H1 (cell line): Measurements from ENCODE around the gene SRGAP3. TPM values are rescaled to one million over a fixed set of nuclear protein-coding genes. Genes with fewer than 3 reads are reported as not detected.

Experiments used
- CTCF ChIA-PET: fragments of 300-600 bp; sonication (Branson Sonifier 250); formaldehyde crosslinking; loops from one replicate; lab custom pipeline; 2021; ENCODE audit not compliant: partially characterized antibody; lab: Charles Lee
- POLR2A ChIA-PET: fragments of 300-600 bp; sonication (Branson Sonifier 250); formaldehyde crosslinking; loops from one replicate; lab custom pipeline; 2021; ENCODE audit warnings: inconsistent platforms; ENCODE audit not compliant: partially characterized antibody; lab: Charles Lee
- DNase-seq, 2 experiments: peaks; one replicate each; pipeline versions ENCODE4 v3.0.0 to v3.0.0-alpha.2; 2010 to 2022; ENCODE audit warnings: low spot score in 2 of 2, low read depth in 1 of 2, mixed read lengths in 1 of 2
- FAIRE-seq: peaks from 2 replicates; lab custom pipeline; 2011; peaks lifted over from hg19 to GRCh38; lab: Jason Lieb, UNC
- H2AFZ ChIP-seq: 2 replicates; pipeline ENCODE4 v1.8.1; 2012; ENCODE audit warnings: low read length, inconsistent platforms
- H2AK5ac ChIP-seq: 2 replicates; pipeline ENCODE4 v1.6.1; 2013; ENCODE audit warnings: low read depth, low read length
- H2BK120ac ChIP-seq: replicated peaks from 2 replicates; pipeline ENCODE3; 2013; ENCODE audit warnings: low read depth, low read length, inconsistent platforms
- H2BK12ac ChIP-seq: 2 replicates; pipeline ENCODE4 v1.6.1; 2013; ENCODE audit warnings: low read depth, low read length
- H2BK15ac ChIP-seq: 2 replicates; pipeline ENCODE4 v1.6.1; 2013; ENCODE audit warnings: low read length
- H2BK20ac ChIP-seq: 2 replicates; pipeline ENCODE4 v1.6.1; 2013; ENCODE audit warnings: low read length
- H2BK5ac ChIP-seq: 2 replicates; pipeline ENCODE4 v1.6.1; 2013; ENCODE audit warnings: low read depth, low read length
- H3K14ac ChIP-seq: 2 replicates; pipeline ENCODE4 v1.6.1; 2013; ENCODE audit warnings: inconsistent platforms; ENCODE audit not compliant: insufficient read length
- H3K18ac ChIP-seq: 2 replicates; pipeline ENCODE4 v1.6.1; 2013; ENCODE audit warnings: low read length; ENCODE audit errors: extremely low read depth
- H3K23ac ChIP-seq: 2 replicates; pipeline ENCODE4 v1.6.1; 2013; ENCODE audit warnings: inconsistent platforms; ENCODE audit not compliant: insufficient read length
- H3K23me2 ChIP-seq: 2 replicates; pipeline ENCODE4 v1.6.1; 2013; ENCODE audit warnings: low read depth, low read length
- H3K27ac ChIP-seq: 2 replicates; pipeline ENCODE4 v1.6.1; 2011; ENCODE audit warnings: low read depth, low read length, inconsistent platforms
- H3K27me3 ChIP-seq, 4 experiments: replicated peaks in 1 of 4; 1 replicate in 1 of 4; 2 replicates in 3 of 4; pipeline versions ENCODE4 v1.6.1 to v1.8.1; 2011 to 2013; ENCODE audit warnings: low read length in 3 of 4, mild to moderate bottlenecking in 3 of 4, inconsistent platforms in 2 of 4, mixed read lengths in 2 of 4, moderate library complexity in 1 of 4; ENCODE audit not compliant: control insufficient read depth in 3 of 4, insufficient read depth in 3 of 4; ENCODE audit errors: extremely low read depth in 1 of 4
- H3K36me3 ChIP-seq, 4 experiments: 2 replicates each; pipeline versions ENCODE4 v1.6.1 to v1.8.1; 2011 to 2013; ENCODE audit warnings: mild to moderate bottlenecking in 4 of 4, low read length in 3 of 4, moderate library complexity in 2 of 4, control low read depth in 1 of 4, inconsistent platforms in 1 of 4; ENCODE audit not compliant: insufficient read depth in 4 of 4, control insufficient read depth in 2 of 4
- H3K4ac ChIP-seq: replicated peaks from 2 replicates; pipeline ENCODE3; 2013; ENCODE audit warnings: low read length, low read depth, mixed read lengths, inconsistent platforms; ENCODE audit not compliant: insufficient read length
- H3K4me1 ChIP-seq, 4 experiments: replicated peaks in 1 of 4; 1 replicate in 1 of 4; 2 replicates in 3 of 4; pipeline versions ENCODE4 v1.6.1 to v1.8.1; 2011 to 2013; ENCODE audit warnings: low read length in 3 of 4, inconsistent platforms in 2 of 4, mixed read lengths in 1 of 4; ENCODE audit not compliant: insufficient read depth in 4 of 4, control insufficient read depth in 3 of 4
- H3K4me2 ChIP-seq, 2 experiments: 2 replicates each; pipeline versions ENCODE4 v1.6.1 to v1.8.1; 2011 to 2013; ENCODE audit warnings: low read depth in 2 of 2, low read length in 2 of 2, control low read depth in 1 of 2, inconsistent platforms in 1 of 2, mild to moderate bottlenecking in 1 of 2; ENCODE audit not compliant: insufficient read depth in 1 of 2
- H3K4me3 ChIP-seq, 4 experiments: fragments of 200-600, 300-600 bp in 1 of 4; sonication (generic), shearing (Covaris generic), sonication (Bioruptor Twin) in 1 of 4; 2 replicates each; pipeline versions ENCODE4 v1.5.1 to v1.8.1; 2011 to 2016; ENCODE audit warnings: low read length in 4 of 4, low read depth in 3 of 4, control low read depth in 2 of 4, inconsistent platforms in 2 of 4, mild to moderate bottlenecking in 2 of 4, mixed read lengths in 1 of 4, moderate library complexity in 1 of 4; ENCODE audit not compliant: insufficient read depth in 2 of 4; ENCODE audit errors: extremely low read depth in 1 of 4
- H3K56ac ChIP-seq: replicated peaks from 2 replicates; pipeline ENCODE3; 2013; ENCODE audit warnings: low read depth, mild to moderate bottlenecking, mixed read lengths, low read length, inconsistent platforms; ENCODE audit not compliant: insufficient read length
- H3K79me1 ChIP-seq: 2 replicates; pipeline ENCODE4 v1.6.1; 2013; ENCODE audit warnings: low read depth, low read length, control low read depth
- H3K79me2 ChIP-seq, 2 experiments: 2 replicates each; pipeline versions ENCODE4 v1.6.1 to v1.8.1; 2012 to 2013; ENCODE audit warnings: low read length in 2 of 2, mild to moderate bottlenecking in 2 of 2, inconsistent platforms in 1 of 2; ENCODE audit not compliant: insufficient read depth in 2 of 2, control insufficient read depth in 1 of 2
- H3K9ac ChIP-seq, 4 experiments: replicated peaks in 1 of 4; 1 replicate in 1 of 4; 2 replicates in 3 of 4; pipeline versions ENCODE4 v1.6.1 to v1.8.1; 2011 to 2013; ENCODE audit warnings: low read depth in 3 of 4, low read length in 3 of 4, control low read depth in 2 of 4, mild to moderate bottlenecking in 2 of 4, moderate library complexity in 2 of 4, inconsistent platforms in 1 of 4; ENCODE audit errors: extremely low read depth in 1 of 4
- H3K9me3 ChIP-seq, 2 experiments: 2 replicates each; pipeline versions ENCODE4 v1.6.1 to v1.8.1; 2012 to 2013; ENCODE audit warnings: mild to moderate bottlenecking in 2 of 2, moderate library complexity in 2 of 2, control low read depth in 1 of 2, inconsistent platforms in 1 of 2, low read depth in 1 of 2, low read length in 1 of 2, mixed read lengths in 1 of 2; ENCODE audit not compliant: insufficient read depth in 2 of 2
- H4K20me1 ChIP-seq, 2 experiments: replicated peaks in 1 of 2; 2 replicates each; pipeline versions ENCODE3 to v1.8.1; 2011 to 2013; ENCODE audit warnings: inconsistent platforms in 2 of 2, low read length in 2 of 2, mild to moderate bottlenecking in 1 of 2; ENCODE audit not compliant: insufficient read depth in 2 of 2, control insufficient read depth in 1 of 2
- H4K5ac ChIP-seq: 2 replicates; pipeline ENCODE4 v1.6.1; 2013; ENCODE audit warnings: low read length, low read depth, mixed read lengths, inconsistent platforms; ENCODE audit not compliant: insufficient read length
- H4K8ac ChIP-seq: 2 replicates; pipeline ENCODE4 v1.8.0; 2013; ENCODE audit warnings: mild to moderate bottlenecking, moderate library complexity, low read length, inconsistent platforms; ENCODE audit not compliant: insufficient read depth; ENCODE audit errors: extremely low read depth
- H4K91ac ChIP-seq: replicated peaks from 2 replicates; pipeline ENCODE3; 2013; ENCODE audit warnings: low read length, mixed read lengths, inconsistent platforms; ENCODE audit not compliant: insufficient read length
- BACH1 ChIP-seq: IDR thresholded peaks from 2 replicates; pipeline ENCODE4 v1.6.1; 2012; ENCODE audit warnings: low read length, improper control_type of control experiment
- BCL11A ChIP-seq, 2 experiments: IDR thresholded peaks; one replicate each; pipeline ENCODE4 v1.6.1; 2011; ENCODE audit warnings: low read depth in 2 of 2, low read length in 2 of 2, mild to moderate bottlenecking in 2 of 2
- CHD1 ChIP-seq: IDR thresholded peaks from 2 replicates; pipeline ENCODE4 v1.6.1; 2012; ENCODE audit warnings: low read depth, low read length, improper control_type of control experiment
- KDM1A ChIP-seq: fragments of 200-600, 300-600 bp; sonication (generic); IDR thresholded peaks from 2 replicates; pipeline ENCODE4 v1.7.1; 2016; ENCODE audit warnings: mild to moderate bottlenecking, low read length, borderline replicate concordance
- MAFK ChIP-seq: IDR thresholded peaks from 2 replicates; pipeline ENCODE4 v1.6.1; 2012; ENCODE audit warnings: low read depth, mild to moderate bottlenecking, improper control_type of control experiment, low read length
- POLR2AphosphoS5 ChIP-seq: IDR thresholded peaks from 2 replicates; pipeline ENCODE4 v1.6.1; 2011; ENCODE audit warnings: low read depth, low read length
- TCF12 ChIP-seq: IDR thresholded peaks from 2 replicates; pipeline ENCODE4 v1.6.1; 2011; ENCODE audit warnings: low read depth, mild to moderate bottlenecking, low read length
- WGBS, 2 experiments: shearing (Covaris generic) in 1 of 2; methylation state at CpG; one replicate each; pipeline versions ENCODE4 v1.1.6 to v1.1.7; 2013 to 2015; ENCODE audit warnings: low lambda C conversion rate in 2 of 2, mixed read lengths in 2 of 2, inconsistent platforms in 1 of 2, low coverage in 1 of 2, missing lambda C conversion rate in 1 of 2; ENCODE audit not compliant: insufficient replicate concordance in 2 of 2, insufficient coverage in 1 of 2, insufficient read length in 1 of 2; ENCODE audit errors: extremely low coverage in 1 of 2, missing lambda C conversion rate in 1 of 2; 5-methylcytosine and 5-hydroxymethylcytosine counted together
- polyA plus RNA-seq, 7 experiments: library from polyadenylated mRNA; depleted of rRNA in 3 of 7; stranded (reverse) in 5 of 7; unstranded in 2 of 7; fragments of >200 nt in 5 of 7; fragments of 200-250 nt in 2 of 7; gene quantifications; 1 replicate in 5 of 7; 2 replicates in 1 of 7; 4 replicates in 1 of 7; pipeline versions ENCODE4 v1.2.1 to v1.2.3, GENCODE V29; 2011 to 2013; ENCODE audit warnings: missing spikeins in 2 of 7, mixed read lengths in 2 of 7
- total RNA-seq: library from RNA; stranded (reverse); fragmentation: NEBNext Ultra II Directional; extraction: Animal tissue kit (Norgen Biotek cat#: 25700); gene quantifications from 2 replicates; pipeline ENCODE4 v1.2.1, GENCODE V29; 2021
- TF ChIP-seq, protein P1 (sequence below): IDR thresholded peaks from 2 replicates; pipeline ENCODE4 v1.6.1; 2012; ENCODE audit warnings: inconsistent platforms
- TF ChIP-seq, protein P2 (sequence below), 3 experiments: IDR thresholded peaks; 1 replicate in 2 of 3; 2 replicates in 1 of 3; pipeline versions ENCODE4 v1.5.1 to v1.6.1; 2011; ENCODE audit warnings: low read length in 3 of 3, mild to moderate bottlenecking in 3 of 3, inconsistent platforms in 2 of 3, low read depth in 1 of 3, moderate library complexity in 1 of 3; ENCODE audit not compliant: insufficient read depth in 1 of 3; ENCODE audit errors: control extremely low read depth in 1 of 3
- TF ChIP-seq, protein P3 (sequence below): IDR thresholded peaks from 2 replicates; pipeline ENCODE4 v1.6.1; 2012; ENCODE audit warnings: inconsistent platforms

The SRGAP3 gene
- total and polyA plus RNA-seq, 2 of the 8 experiments (the other 6 are each of a cell fraction or from before 2014, with no cell fraction given): 5.8 to 11.4 TPM

- CTCF ChIA-PET: interaction anchor here (1.0 to 2.6 kb wide), 2 partner anchors 84 to 177 kb away, joined by 3 to 8 read pairs; partner anchors contain the start of gene SRGAP3
- Histone ChIP-seq H4K20me1 (no peaks in the 10 kb centered on the region), H3K9ac (no peak overlapping the region), H3K4me2 (no peak overlapping the region), H3K14ac (no peak overlapping the region), H3K36me3 (no peaks in the 10 kb centered on the region), H3K4me3 (no peak overlapping the region), H2AK5ac (no peak overlapping the region)
- TF ChIP-seq BACH1 (no peak), KDM1A (no peak), MAFK (no peak), CHD1 (no peak), TCF12 (no peak), POLR2AphosphoS5 (no peak), BCL11A (IDR thresholded peaks at IDR 0.05; ENCODE audit: low read depth in 2 of 2, low read length in 2 of 2) (no peak)
- TF ChIP-seq, protein P1, sequence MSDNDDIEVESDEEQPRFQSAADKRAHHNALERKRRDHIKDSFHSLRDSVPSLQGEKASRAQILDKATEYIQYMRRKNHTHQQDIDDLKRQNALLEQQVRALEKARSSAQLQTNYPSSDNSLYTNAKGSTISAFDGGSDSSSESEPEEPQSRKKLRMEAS: no peak
- TF ChIP-seq, protein P2, sequence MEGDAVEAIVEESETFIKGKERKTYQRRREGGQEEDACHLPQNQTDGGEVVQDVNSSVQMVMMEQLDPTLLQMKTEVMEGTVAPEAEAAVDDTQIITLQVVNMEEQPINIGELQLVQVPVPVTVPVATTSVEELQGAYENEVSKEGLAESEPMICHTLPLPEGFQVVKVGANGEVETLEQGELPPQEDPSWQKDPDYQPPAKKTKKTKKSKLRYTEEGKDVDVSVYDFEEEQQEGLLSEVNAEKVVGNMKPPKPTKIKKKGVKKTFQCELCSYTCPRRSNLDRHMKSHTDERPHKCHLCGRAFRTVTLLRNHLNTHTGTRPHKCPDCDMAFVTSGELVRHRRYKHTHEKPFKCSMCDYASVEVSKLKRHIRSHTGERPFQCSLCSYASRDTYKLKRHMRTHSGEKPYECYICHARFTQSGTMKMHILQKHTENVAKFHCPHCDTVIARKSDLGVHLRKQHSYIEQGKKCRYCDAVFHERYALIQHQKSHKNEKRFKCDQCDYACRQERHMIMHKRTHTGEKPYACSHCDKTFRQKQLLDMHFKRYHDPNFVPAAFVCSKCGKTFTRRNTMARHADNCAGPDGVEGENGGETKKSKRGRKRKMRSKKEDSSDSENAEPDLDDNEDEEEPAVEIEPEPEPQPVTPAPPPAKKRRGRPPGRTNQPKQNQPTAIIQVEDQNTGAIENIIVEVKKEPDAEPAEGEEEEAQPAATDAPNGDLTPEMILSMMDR (IDR thresholded peaks at IDR 0.05; ENCODE audit: control extremely low read depth in 1 of 3, insufficient read depth in 1 of 3, low read depth in 1 of 3, low read length in 3 of 3): no peak
- TF ChIP-seq, protein P3, sequence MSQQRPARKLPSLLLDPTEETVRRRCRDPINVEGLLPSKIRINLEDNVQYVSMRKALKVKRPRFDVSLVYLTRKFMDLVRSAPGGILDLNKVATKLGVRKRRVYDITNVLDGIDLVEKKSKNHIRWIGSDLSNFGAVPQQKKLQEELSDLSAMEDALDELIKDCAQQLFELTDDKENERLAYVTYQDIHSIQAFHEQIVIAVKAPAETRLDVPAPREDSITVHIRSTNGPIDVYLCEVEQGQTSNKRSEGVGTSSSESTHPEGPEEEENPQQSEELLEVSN: no peak
- TF ChIP-seq, all 59 proteins: peak for 0
- Histone ChIP-seq H3K56ac (no peak overlapping the region), H3K23me2 (no peaks in the 10 kb centered on the region; the same call in 1 of the 2 replicates), H2BK12ac (no peak overlapping the region), H3K4ac (no peak overlapping the region), H3K18ac (no peak overlapping the region), H4K5ac (no peak overlapping the region), H2BK120ac (no peak overlapping the region), H3K27ac (no peak overlapping the region), H2BK20ac (no peak overlapping the region), H3K9me3 (no peaks in the 10 kb centered on the region), H3K23ac (no peak overlapping the region), H3K79me1 (no peaks in the 10 kb centered on the region), H3K4me1 (peaks cover 6 to 10% (median 8%) of the 10 kb centered on the region in 4 experiments), H3K27me3 (no peaks in the 10 kb centered on the region), H2BK15ac (no peak overlapping the region), H2AFZ (no peak overlapping the region), H4K8ac (no peak overlapping the region), H2BK5ac (no peak overlapping the region), H3K79me2 (no peaks in the 10 kb centered on the region), H4K91ac (no peak overlapping the region)
- FAIRE-seq: no peak
- 89% methylated on average over 6 of the region's 6 CpGs; no CpG with 5 or more reads in 1 of the 2 experiments for WGBS, 2 experiments
- POLR2A ChIA-PET: no interaction called here
- no peak for DNase-seq
Measured at GRCh38 chr3:9072667-9073009, 176.8 kb downstream of the SRGAP3 start.
